GM18519 (cell line): ENCODE measurements around the gene VMO1.

Source experiments
- ATAC-seq: cut with Tn5 transposase; IDR thresholded peaks from one replicate; pipeline ENCODE4 v1.9.1; 2021; ENCODE audit warnings: mild to moderate bottlenecking, moderate library complexity; ENCODE audit not compliant: unreplicated experiment, low FRiP score

Gene VMO1

GRCh38 chr17:4800462-4801196 is 14.5 kb upstream of the VMO1 start:
- no peak for ATAC-seq

GRCh38 chr17:4796552-4796920 is 10.4 kb upstream of the VMO1 start:
- no peak for ATAC-seq

- ATAC-seq = no peak
These were observed 9.0 kb upstream of the VMO1 start for GRCh38 chr17:4795168-4795567.

- no peak for ATAC-seq
These were observed 4.5 kb upstream of the VMO1 start for GRCh38 chr17:4790705-4791088.

GRCh38 chr17:4789951-4790704 is 4.0 kb upstream of the VMO1 start:
- ATAC-seq = no peak

GRCh38 chr17:4789701-4789950 is 3.5 kb upstream of the VMO1 start:
- ATAC-seq = no peak

- ATAC-seq = no peak
These were observed 2.9 kb upstream of the VMO1 start, which contains the start of gene GLTPD2 for GRCh38 chr17:4788807-4789700. GLTPD2 (plus strand) TSS chr17:4788964; CDS start chr17:4789012, 48 bp downstream.

DNA sequence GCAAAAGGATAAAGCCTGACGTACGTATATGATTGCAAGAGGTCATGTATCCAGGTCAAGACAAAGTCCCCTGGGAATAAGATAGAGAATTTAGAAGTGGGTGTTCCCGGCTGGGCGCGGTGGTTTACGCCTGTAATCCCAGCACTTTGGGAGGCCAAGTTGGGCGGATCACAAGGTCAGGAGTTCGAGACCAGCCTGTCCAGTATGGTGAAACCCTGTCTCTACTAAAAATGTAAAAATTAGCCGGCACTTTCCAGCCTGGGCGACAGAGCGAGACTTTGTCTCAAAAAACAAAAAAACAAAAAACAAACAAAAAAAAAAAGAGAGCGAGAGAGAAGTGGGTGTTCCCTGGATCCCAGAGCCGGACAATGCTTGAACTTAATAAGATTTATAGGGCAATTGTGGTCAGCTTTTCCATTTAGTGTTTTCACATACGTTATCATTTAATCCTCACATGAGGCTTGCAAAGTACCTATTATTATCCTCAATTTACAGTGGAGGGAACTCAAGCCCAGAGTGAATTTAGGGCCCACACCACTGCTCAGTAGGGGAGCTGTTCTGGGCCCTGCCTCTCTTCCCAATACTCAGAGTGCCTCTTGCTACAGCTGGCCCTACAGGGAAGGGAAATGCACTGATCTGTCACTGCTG is 2.1 kb upstream of the VMO1 start:
- no peak for ATAC-seq

DNA sequence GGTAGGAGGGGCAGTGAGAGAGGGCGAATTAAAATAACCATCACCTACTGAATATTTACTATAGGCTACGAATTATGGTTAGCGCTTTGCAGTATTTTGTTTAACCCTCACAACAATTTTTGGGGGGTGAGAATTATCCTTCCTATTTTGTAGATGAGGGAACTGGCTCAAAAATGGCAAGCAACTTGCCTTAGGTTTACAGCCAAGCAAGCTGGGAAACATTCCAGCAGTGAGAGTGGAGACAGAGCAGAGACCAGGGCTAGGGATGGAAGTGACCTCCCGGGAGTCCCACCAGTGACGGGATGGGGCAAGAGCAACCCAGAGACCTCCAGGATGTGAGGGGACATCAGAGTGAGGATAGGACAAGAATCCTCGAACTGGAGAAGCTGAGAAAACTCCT is 352 bp upstream of the VMO1 start:
- no peak for ATAC-seq

DNA sequence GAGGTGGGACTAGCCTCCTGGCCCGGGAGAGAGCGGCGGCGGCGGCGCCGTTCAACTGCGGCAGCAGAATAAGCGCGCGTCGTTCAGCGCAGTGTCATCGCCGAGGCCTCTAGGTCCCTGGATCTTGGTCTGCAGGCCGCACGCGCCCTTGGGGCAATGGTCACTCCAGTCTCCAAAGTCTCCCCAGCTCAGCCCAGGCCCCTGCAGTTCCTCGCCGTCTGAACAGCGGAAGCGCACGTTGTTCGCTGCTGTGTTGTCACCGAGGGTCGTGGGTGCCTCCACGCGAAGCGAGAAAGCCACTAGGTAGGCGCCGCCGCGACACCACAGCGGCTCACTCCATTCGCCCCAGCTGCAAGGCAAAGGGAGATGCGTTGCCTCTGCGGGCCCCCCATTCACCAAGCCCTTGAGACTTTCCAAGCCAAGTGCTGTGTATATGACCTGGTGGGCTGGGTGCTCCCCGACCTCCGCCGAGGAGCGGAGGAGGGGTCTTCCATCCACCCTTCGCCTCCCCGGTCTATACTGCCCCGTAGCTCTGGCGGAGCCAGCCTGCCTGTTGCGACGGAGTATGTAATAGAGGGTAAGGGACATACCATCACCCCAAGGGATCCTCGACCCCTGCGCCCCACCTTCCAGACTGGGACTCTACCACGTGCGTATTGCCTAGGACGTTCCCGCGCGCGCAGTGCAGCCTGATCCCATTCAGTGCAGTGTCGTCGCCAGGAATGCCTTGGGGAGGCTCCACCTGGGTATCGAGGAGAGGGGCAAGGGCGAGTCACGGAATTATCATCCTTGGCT is 656 bp downstream of the VMO1 start:
- ATAC-seq = no peak

- no peak for ATAC-seq
These were observed 3.5 kb downstream of the VMO1 start for GRCh38 chr17:4782652-4783051.

GRCh38 chr17:4780325-4780955 is 5.7 kb downstream of the VMO1 start:
- ATAC-seq = no peak

DNA sequence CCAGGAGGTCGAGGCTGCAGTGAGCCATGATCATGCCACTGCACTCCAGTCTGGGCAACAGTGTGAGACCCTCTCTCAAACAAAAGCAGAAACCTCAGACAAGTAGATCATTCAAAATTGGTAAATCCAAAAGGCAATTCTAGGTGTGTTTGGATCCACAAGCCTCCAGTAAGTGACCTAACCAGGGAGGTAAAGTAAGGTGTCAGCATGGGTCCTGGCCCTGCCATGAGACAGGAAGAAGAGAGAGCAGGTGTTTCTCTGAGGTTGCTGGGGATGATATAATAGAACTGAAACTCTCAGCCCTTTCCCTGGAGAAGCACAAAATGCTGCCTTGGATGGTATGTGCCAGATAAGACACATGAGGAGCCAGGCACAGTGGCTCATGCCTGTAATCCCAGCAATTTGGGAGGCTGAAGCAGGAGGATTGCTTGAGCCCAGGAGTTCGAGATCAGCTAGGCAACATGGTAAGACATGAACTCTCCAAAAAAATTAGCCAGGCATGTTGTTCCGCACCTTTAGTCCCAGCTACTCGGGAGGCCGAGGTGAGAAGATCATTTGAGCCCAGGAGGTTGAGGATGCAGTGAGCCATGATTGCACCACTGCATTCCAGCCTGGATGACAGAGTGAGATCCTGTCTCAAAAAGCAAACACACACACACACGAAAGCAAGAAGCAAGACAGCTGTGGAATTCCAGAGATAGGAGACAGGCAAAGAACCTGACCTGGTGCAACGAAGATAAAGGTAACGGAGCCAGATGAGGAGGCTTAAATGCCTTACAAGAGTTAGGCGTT is 8.0 kb downstream of the VMO1 start:
- no peak for ATAC-seq

GRCh38 chr17:4772235-4772613 is 13.9 kb downstream of the VMO1 start:
- no peak for ATAC-seq

DNA sequence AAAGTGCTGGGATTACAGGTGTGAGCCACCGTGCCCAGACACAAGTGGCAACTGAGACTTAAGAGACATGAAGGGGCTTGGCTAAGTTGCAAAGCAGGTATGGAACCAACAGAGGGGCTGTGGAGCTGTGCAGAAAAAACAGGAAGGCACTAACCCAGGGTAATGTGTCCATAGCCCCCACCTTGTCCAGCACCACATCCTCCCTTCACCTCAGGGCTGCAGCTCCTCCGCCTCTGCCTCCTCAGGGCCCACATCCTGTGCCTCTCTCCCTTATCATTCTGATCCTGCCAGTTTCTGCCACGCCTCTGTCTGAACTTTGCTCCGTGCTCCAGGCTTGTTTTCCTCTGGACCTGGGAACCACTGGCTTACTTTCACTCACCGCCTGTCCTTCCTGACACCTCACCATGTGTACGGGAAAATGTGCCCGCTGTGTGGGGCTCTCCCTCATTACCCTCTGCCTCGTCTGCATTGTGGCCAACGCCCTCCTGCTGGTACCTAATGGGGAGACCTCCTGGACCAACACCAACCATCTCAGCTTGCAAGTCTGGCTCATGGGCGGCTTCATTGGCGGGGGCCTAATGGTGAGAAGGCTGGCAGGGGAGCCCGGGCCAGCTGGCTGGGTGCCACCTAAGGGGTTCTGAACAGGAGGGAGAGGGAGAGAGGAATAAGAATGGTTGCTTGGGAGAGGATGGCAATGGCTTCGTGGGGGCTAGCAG is 14.5 kb downstream of the VMO1 start, which contains the start of gene TM4SF5:
Gene TM4SF5 (plus strand): TSS at position 368 of the 716 bp plus-strand sequence. CDS start 37 bp downstream, at position 405.
- ATAC-seq = no peak

- ATAC-seq = no peak
These were observed 16.5 kb downstream of the VMO1 start for GRCh38 chr17:4769628-4770027.

GRCh38 chr17:4768298-4768697 is 17.9 kb downstream of the VMO1 start:
- no peak for ATAC-seq

- ATAC-seq = no peak
These were observed 19.4 kb downstream of the VMO1 start for GRCh38 chr17:4766723-4767122.
